Transverse colon (tissue), 3 donors: ENCODE results near the gene NT5DC4.

Experiments used
- POLR2A ChIP-seq: fragments of 450-650 bp; IDR thresholded peaks from one replicate; pipeline ENCODE4 v1.6.1; 2016; ENCODE audit warnings: antibody characterized with exemption, mild to moderate bottlenecking, moderate library complexity
- TF ChIP-seq, protein P1 (sequence below), 5 experiments: fragments of 200-600 bp in 3 of 5; fragments of 450-650 bp in 2 of 5; sonication (generic) in 3 of 5; IDR thresholded peaks; 1 replicate in 2 of 5; 2 replicates in 3 of 5; pipeline ENCODE4 v1.5.1; 2016 to 2017; ENCODE audit warnings: antibody characterized with exemption in 5 of 5, inconsistent platforms in 3 of 5, mild to moderate bottlenecking in 2 of 5, moderate library complexity in 1 of 5

DNA sequence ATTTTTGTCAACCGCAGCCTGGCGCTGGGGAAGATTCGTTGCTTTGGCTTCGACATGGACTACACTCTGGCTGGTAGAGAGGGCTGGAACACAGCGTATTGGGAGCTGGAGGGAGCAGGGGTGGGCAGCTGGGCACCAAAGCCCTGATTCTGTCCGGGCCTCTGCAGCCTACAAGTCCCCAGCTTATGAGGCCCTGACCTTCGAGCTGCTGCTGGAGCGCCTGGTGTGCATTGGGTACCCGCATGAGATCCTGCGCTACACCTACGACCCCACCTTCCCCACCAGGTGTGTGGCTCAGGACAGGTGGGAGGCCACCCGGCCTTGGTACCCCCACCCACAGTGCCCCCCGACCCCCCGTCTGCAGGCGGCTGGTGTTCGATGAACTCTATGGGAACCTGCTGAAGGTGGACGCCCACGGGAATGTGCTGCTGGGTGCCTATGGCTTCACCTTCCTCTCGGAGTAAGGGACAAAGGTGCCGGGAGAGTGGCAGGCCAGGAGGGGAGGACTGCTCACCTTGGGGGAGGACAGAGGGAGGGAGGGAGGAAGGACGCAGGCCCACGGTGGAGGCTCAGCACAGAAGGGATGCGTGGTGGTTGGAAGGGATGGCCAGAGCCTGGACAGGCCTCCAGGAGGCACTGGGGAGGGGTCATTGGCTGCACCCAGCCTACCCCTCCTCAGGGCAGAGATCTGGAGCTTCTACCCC lies 1.2 kb downstream of the NT5DC4 start:
- TF ChIP-seq, protein P1, sequence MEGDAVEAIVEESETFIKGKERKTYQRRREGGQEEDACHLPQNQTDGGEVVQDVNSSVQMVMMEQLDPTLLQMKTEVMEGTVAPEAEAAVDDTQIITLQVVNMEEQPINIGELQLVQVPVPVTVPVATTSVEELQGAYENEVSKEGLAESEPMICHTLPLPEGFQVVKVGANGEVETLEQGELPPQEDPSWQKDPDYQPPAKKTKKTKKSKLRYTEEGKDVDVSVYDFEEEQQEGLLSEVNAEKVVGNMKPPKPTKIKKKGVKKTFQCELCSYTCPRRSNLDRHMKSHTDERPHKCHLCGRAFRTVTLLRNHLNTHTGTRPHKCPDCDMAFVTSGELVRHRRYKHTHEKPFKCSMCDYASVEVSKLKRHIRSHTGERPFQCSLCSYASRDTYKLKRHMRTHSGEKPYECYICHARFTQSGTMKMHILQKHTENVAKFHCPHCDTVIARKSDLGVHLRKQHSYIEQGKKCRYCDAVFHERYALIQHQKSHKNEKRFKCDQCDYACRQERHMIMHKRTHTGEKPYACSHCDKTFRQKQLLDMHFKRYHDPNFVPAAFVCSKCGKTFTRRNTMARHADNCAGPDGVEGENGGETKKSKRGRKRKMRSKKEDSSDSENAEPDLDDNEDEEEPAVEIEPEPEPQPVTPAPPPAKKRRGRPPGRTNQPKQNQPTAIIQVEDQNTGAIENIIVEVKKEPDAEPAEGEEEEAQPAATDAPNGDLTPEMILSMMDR (IDR thresholded peaks at IDR 0.05), result no peak
- no peak for TF ChIP-seq POLR2A
